Chondrocyte (in vitro differentiated cells): ENCODE results near the gene SEC23A. TPM values are rescaled to one million over a fixed set of nuclear protein-coding genes. Genes with fewer than 3 reads are reported as not detected.

Source experiments
- DNase-seq: peaks from one replicate; pipeline ENCODE4 v3.0.0; 2021; ENCODE audit warnings: mixed read lengths, low spot score
- H3K27ac Mint-ChIP-seq: one replicate; pipeline ENCODE4 v1.8.0; 2021; ENCODE audit warnings: mild to moderate bottlenecking, moderate library complexity, mixed read lengths; ENCODE audit not compliant: unreplicated experiment
- H3K27me3 Mint-ChIP-seq: 2 replicates; pipeline ENCODE4 v1.8.0; 2021; ENCODE audit warnings: low read depth, mixed read lengths
- H3K36me3 Mint-ChIP-seq: 2 replicates; pipeline ENCODE4 v1.8.0; 2021; ENCODE audit warnings: low read depth, mixed read lengths
- H3K4me1 Mint-ChIP-seq: 2 replicates; pipeline ENCODE4 v1.8.0; 2021; ENCODE audit warnings: low read depth, mild to moderate bottlenecking, mixed read lengths
- H3K4me3 Mint-ChIP-seq: one replicate; pipeline ENCODE4 v1.8.0; 2021; ENCODE audit warnings: mild to moderate bottlenecking, moderate library complexity, mixed read lengths; ENCODE audit not compliant: unreplicated experiment
- H3K9me3 Mint-ChIP-seq: 2 replicates; pipeline ENCODE4 v1.8.0; 2021; ENCODE audit warnings: low read depth, mixed read lengths
- total RNA-seq: library from RNA; stranded (reverse); gene quantifications from 3 replicates; pipeline ENCODE4 v1.2.1, GENCODE V29; 2021
- TF ChIP-seq, protein P1 (sequence below): fragments of 200-600 bp; sonication (generic); IDR thresholded peaks from 2 replicates; pipeline ENCODE4 v1.5.0; 2021; ENCODE audit warnings: antibody characterized with exemption, mild to moderate bottlenecking, moderate library complexity

SEC23A gene
- total RNA-seq, 1 donor from 2014 or later: 244 TPM

DNA sequence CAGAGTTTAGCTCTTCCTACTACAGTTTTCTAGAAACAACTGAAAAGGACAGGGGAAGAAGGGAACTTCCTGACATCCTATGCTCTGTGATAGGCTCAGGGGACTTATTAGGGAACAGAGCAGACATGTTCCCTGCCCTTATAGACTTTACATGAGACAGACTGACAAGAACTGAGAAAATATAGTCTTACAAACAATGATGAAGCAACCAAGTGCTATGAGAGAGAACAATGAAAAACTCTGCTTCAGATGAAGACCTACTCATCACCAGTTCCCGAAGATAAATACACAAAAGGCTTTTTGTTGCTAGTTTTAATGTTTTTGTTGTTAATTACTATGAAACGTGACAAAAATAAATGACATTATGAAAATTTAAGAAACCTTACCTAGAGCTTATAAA is 115.3 kb downstream of the SEC23A start:
- H3K4me1 Mint-ChIP-seq: no peaks in the 10 kb centered on the region
- peaks cover 5% of the 10 kb centered on the region for H3K36me3 Mint-ChIP-seq
- H3K4me3 Mint-ChIP-seq: no peak overlapping the region
- no peak overlapping the region for H3K27ac Mint-ChIP-seq
- H3K9me3 Mint-ChIP-seq: peaks cover 8% of the 10 kb centered on the region
- no peak for DNase-seq
- H3K27me3 Mint-ChIP-seq: no peaks in the 10 kb centered on the region
- TF ChIP-seq, protein P1, sequence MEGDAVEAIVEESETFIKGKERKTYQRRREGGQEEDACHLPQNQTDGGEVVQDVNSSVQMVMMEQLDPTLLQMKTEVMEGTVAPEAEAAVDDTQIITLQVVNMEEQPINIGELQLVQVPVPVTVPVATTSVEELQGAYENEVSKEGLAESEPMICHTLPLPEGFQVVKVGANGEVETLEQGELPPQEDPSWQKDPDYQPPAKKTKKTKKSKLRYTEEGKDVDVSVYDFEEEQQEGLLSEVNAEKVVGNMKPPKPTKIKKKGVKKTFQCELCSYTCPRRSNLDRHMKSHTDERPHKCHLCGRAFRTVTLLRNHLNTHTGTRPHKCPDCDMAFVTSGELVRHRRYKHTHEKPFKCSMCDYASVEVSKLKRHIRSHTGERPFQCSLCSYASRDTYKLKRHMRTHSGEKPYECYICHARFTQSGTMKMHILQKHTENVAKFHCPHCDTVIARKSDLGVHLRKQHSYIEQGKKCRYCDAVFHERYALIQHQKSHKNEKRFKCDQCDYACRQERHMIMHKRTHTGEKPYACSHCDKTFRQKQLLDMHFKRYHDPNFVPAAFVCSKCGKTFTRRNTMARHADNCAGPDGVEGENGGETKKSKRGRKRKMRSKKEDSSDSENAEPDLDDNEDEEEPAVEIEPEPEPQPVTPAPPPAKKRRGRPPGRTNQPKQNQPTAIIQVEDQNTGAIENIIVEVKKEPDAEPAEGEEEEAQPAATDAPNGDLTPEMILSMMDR: no peak

DNA sequence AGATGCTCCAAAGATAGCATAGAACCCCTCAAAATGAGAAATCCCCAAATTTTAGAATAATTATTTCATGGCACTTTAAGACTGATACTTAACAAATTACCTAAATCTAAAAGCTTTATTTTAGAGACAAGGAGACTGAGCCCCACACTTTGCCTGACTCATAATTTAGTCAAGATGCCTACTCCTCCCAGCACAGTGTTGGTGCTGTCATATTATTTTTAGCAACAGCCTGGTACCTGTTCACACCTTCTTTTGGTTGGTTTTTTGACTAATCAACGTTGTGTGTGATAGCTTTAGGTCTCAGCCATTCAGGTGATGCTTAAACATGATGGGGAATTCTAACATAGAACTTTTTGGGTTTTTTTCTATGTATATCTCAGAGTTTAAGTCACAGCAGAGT is 120.2 kb downstream of the SEC23A start:
- TF ChIP-seq, protein P1: no peak
- Mint-ChIP-seq H3K27me3 (no peaks in the 10 kb centered on the region), H3K27ac (no peak overlapping the region), H3K4me3 (no peak overlapping the region), H3K4me1 (no peaks in the 10 kb centered on the region), H3K9me3 (peaks cover 36% of the 10 kb centered on the region), H3K36me3 (peaks cover 25% of the 10 kb centered on the region)
- DNase-seq: no peak

DNA sequence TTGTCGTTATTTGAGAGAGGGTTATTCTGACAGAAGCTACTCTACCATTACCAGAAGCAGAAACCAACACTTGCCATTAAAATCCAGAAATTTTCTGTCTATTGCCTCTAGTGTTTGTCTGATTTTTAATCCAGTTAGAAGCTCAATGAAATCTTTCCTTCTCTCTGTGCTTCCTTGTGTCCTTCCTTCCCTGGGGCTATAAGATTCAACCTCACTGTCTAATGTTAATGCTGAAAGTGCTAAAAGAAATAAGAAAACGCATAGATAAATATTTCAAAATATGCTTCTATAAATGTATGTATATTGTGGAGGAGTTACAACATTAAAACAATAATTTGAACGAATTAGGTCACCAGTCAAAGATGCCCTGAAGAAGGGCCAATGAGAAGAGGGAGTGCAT is 120.8 kb downstream of the SEC23A start:
- Mint-ChIP-seq H3K4me1 (no peaks in the 10 kb centered on the region), H3K27me3 (no peaks in the 10 kb centered on the region), H3K9me3 (peaks cover 41% of the 10 kb centered on the region), H3K36me3 (peaks cover 25% of the 10 kb centered on the region), H3K27ac (no peak overlapping the region), H3K4me3 (no peak overlapping the region)
- TF ChIP-seq, protein P1: no peak
- no peak for DNase-seq

Other genes starting within 250 kb of the SEC23A start
- 12.4 to 17.7 TPM (median 14.0 TPM) in 3 replicates for gene GEMIN2, start 11.1 kb upstream of the SEC23A start, total RNA-seq
- 31.3 to 38.2 TPM (median 37.6 TPM) in 3 replicates for gene TRAPPC6B, start 67.1 kb upstream of the SEC23A start, total RNA-seq
- 40.0 to 51.9 TPM (median 45.3 TPM) in 3 replicates for gene PNN, start 72.0 kb upstream of the SEC23A start, total RNA-seq
- gene MIA2, start 130.7 kb upstream of the SEC23A start, total RNA-seq: 23.0 to 27.3 TPM (median 26.6 TPM) in 3 replicates